ENCODE data around the gene CHST8.

The CHST8 gene

GRCh38 chr19:33624586-33624985 lies 2.8 kb downstream of the CHST8 start:
- H2BK120ac ChIP-seq (ENCODE audit: low read depth, low read length) = no peak overlapping the region
- no peaks in the 10 kb centered on the region for H3K79me1 ChIP-seq (replicated peaks; ENCODE audit: low read length, poor library complexity, severe bottlenecking)
- no peak overlapping the region for H2AFZ ChIP-seq (ENCODE audit: low read depth, low read length)
- no peak overlapping the region for H3K4me3 ChIP-seq (ENCODE audit: insufficient read depth in 1 of 2, low read depth in 1 of 2, low read length in 2 of 2)
- no peak overlapping the region for H3K4ac ChIP-seq (ENCODE audit: low read depth in 1 of 2, low read length in 2 of 2)
- no peak overlapping the region for H3K4me2 ChIP-seq (ENCODE audit: low read length, poor library complexity, severe bottlenecking)
- H3K27me3 ChIP-seq (ENCODE audit: control insufficient read depth in 1 of 2, insufficient read depth in 1 of 2, low read length in 2 of 2) = peaks cover 44 to 74% of the 10 kb centered on the region in 2 experiments
- H2BK12ac ChIP-seq (ENCODE audit: low read length in 2 of 2) = no peak overlapping the region
- H4K91ac ChIP-seq (ENCODE audit: low read length) = no peak overlapping the region
- peaks cover 0 to 3% of the 10 kb centered on the region in 2 experiments for H3K36me3 ChIP-seq (ENCODE audit: control insufficient read depth in 1 of 2, insufficient read depth in 2 of 2, low read depth in 1 of 2, low read length in 2 of 2)
- no peak overlapping the region for H2BK5ac ChIP-seq (ENCODE audit: low read depth, low read length, poor library complexity, severe bottlenecking)
- H4K8ac ChIP-seq (ENCODE audit: low read length) = no peak overlapping the region
- no peaks in the 10 kb centered on the region for H3K9me3 ChIP-seq (ENCODE audit: control insufficient read depth, low read length)
- H3K23ac ChIP-seq (ENCODE audit: low read length in 2 of 2) = no peak overlapping the region
- no peak overlapping the region for H3K18ac ChIP-seq (ENCODE audit: low read depth in 1 of 2, low read length in 2 of 2)
- H2AK5ac ChIP-seq (ENCODE audit: low read length, severe bottlenecking) = no peak overlapping the region
- H2BK15ac ChIP-seq (ENCODE audit: low read depth, poor library complexity, severe bottlenecking) = no peak overlapping the region
- 83% methylated on average over 5 of the region's 5 CpGs for WGBS
- H3K4me1 ChIP-seq (ENCODE audit: control insufficient read depth, insufficient read depth, low read depth, low read length) = peaks cover 19% of the 10 kb centered on the region
- H3K27ac ChIP-seq (ENCODE audit: low read length, poor library complexity, severe bottlenecking) = no peak overlapping the region
- H3K14ac ChIP-seq (ENCODE audit: low read length in 2 of 2) = no peak overlapping the region
- H3K9ac ChIP-seq (ENCODE audit: low read length) = no peak overlapping the region
- DNase-seq = no peak

GRCh38 chr19:33627526-33627925 lies 5.8 kb downstream of the CHST8 start:
- Histone ChIP-seq H2BK12ac (ENCODE audit: low read length in 2 of 2) (no peak overlapping the region), H2BK5ac (ENCODE audit: low read depth, low read length, poor library complexity, severe bottlenecking) (no peak overlapping the region), H3K79me1 (replicated peaks; ENCODE audit: low read length, poor library complexity, severe bottlenecking) (no peaks in the 10 kb centered on the region), H4K8ac (ENCODE audit: low read length) (no peak overlapping the region), H3K18ac (ENCODE audit: low read depth in 1 of 2, low read length in 2 of 2) (no peak overlapping the region), H2AK5ac (ENCODE audit: low read length, severe bottlenecking) (no peak overlapping the region), H3K9ac (ENCODE audit: low read length) (no peak overlapping the region), H3K4me1 (ENCODE audit: control insufficient read depth, insufficient read depth, low read depth, low read length) (peaks cover 8% of the 10 kb centered on the region), H3K14ac (ENCODE audit: low read length in 2 of 2) (no peak overlapping the region), H4K91ac (ENCODE audit: low read length) (no peak overlapping the region), H3K4ac (ENCODE audit: low read depth in 1 of 2, low read length in 2 of 2) (no peak overlapping the region), H3K27ac (ENCODE audit: low read length, poor library complexity, severe bottlenecking) (no peak overlapping the region), H3K36me3 (ENCODE audit: control insufficient read depth in 1 of 2, insufficient read depth in 2 of 2, low read depth in 1 of 2, low read length in 2 of 2) (no peaks in the 10 kb centered on the region), H3K4me3 (ENCODE audit: insufficient read depth in 1 of 2, low read depth in 1 of 2, low read length in 2 of 2) (no peak overlapping the region), H3K27me3 (ENCODE audit: control insufficient read depth in 1 of 2, insufficient read depth in 1 of 2, low read length in 2 of 2) (peaks cover 27 to 65% of the 10 kb centered on the region in 2 experiments), H3K9me3 (ENCODE audit: control insufficient read depth, low read length) (no peaks in the 10 kb centered on the region), H3K4me2 (ENCODE audit: low read length, poor library complexity, severe bottlenecking) (no peak overlapping the region), H2BK120ac (ENCODE audit: low read depth, low read length) (no peak overlapping the region), H3K23ac (ENCODE audit: low read length in 2 of 2) (no peak overlapping the region), H2BK15ac (ENCODE audit: low read depth, poor library complexity, severe bottlenecking) (no peak overlapping the region), H2AFZ (ENCODE audit: low read depth, low read length) (no peak overlapping the region)
- DNase-seq = no peak
- 81% methylated on average over 4 of the region's 5 CpGs for WGBS

DNA sequence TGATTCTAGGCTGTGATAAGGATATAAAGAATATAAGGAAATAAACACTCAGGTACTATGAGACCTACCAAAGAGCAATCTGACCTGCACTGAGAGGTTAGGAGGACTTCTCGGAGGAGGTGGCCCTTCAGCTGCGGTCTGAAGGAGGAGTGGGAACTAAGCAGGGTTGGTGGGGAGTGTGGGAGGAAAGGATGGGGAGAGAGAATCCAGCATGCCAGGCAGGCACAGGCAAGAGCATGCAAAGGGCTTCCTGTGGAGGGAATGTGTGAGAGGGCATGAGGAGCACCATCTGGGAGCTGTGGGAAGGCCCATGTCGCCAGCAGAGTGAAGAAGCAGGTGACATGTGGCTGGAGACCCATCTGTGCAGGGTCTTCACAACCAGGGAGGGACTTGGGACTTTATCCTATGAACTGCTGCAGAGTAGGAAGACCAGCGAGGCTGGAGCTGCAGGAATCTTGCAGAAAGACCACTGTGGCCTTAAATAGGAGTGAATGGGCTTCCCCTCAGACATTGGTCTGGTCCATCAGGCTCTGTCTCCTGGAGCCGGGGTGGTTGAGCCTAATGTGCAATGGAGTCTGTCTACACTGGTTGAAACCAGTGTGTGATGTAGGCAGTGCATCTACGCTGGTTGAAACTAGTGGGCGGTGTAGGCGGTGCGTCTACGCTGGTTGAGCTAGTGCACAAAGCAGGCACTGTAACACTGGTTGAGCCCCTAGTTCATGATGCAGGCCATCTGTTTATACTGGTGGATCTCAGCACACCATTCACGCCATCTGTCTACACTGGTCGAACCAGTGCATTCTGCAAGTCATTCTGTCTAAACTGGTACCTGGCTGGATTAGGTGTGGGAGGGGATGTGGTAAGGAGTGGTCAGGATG lies 6.4 kb downstream of the CHST8 start:
- H3K4me3 ChIP-seq (ENCODE audit: insufficient read depth in 1 of 2, low read depth in 1 of 2, low read length in 2 of 2) = no peak overlapping the region

DNA sequence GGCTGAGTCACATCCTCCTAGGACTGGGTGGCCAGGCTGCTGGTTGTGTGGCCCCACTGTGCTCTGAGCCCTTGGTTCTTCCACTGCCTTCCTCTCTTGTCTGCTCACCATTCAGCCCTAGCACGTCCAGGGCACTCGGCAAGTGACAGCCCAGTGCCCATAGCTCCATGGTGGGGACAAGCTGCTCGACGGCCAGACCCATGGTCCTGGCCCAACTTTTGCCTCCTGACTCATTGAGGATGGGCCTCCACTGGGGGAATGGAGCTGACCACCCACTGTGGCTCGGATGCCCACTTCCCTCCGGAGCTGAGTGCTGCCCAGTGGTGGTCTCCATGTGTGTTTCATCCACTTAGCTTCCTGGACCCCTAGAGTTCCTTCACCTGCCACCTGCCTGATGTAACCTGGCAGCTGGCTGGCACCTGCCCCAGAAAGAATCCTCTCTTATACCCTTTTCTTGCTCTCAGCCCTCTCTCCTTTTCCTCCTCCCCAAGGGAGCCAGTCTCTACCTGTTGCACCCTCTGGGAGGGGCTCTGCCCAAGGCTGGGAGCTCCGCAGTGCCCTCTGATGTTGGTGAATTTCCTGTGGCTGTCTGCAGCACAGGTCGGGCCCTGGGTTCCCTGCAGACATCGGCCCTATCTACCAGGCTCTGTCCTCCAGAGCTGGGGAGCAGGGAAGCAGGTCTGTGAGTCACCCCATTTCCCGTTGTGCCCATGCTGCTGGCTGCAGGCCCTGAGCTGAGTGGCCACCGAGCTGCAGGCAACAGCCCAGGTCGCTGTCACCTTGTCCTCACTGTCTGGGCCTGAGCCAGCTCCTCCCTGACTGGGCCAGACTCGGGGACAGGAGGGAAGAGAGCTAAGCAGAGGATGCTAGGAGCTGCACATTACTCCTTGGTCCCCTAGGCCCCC lies 7.4 kb downstream of the CHST8 start:
- no peak overlapping the region for H3K27ac ChIP-seq (ENCODE audit: low read length, poor library complexity, severe bottlenecking)
- no peaks in the 10 kb centered on the region for H3K9me3 ChIP-seq (ENCODE audit: control insufficient read depth, low read length)
- no peaks in the 10 kb centered on the region for H3K79me1 ChIP-seq (replicated peaks; ENCODE audit: low read length, poor library complexity, severe bottlenecking)
- DNase-seq = no peak
- H2BK15ac ChIP-seq (ENCODE audit: low read depth, poor library complexity, severe bottlenecking) = no peak overlapping the region
- no peak overlapping the region for H3K4me3 ChIP-seq (ENCODE audit: insufficient read depth in 1 of 2, low read depth in 1 of 2, low read length in 2 of 2)
- H3K18ac ChIP-seq (ENCODE audit: low read depth in 1 of 2, low read length in 2 of 2) = no peak overlapping the region
- no peak overlapping the region for H3K4ac ChIP-seq (ENCODE audit: low read depth in 1 of 2, low read length in 2 of 2)
- no peak overlapping the region for H3K23ac ChIP-seq (ENCODE audit: low read length in 2 of 2)
- WGBS = 64% methylated on average over 13 of the region's 13 CpGs
- H3K14ac ChIP-seq (ENCODE audit: low read length in 2 of 2) = no peak overlapping the region
- no peak overlapping the region for H4K8ac ChIP-seq (ENCODE audit: low read length)
- H2AK5ac ChIP-seq (ENCODE audit: low read length, severe bottlenecking) = no peak overlapping the region
- H4K91ac ChIP-seq (ENCODE audit: low read length) = no peak overlapping the region
- H3K36me3 ChIP-seq (ENCODE audit: control insufficient read depth in 1 of 2, insufficient read depth in 2 of 2, low read depth in 1 of 2, low read length in 2 of 2) = no peaks in the 10 kb centered on the region
- peaks cover 10 to 49% of the 10 kb centered on the region in 2 experiments for H3K27me3 ChIP-seq (ENCODE audit: control insufficient read depth in 1 of 2, insufficient read depth in 1 of 2, low read length in 2 of 2)
- H3K4me1 ChIP-seq (ENCODE audit: control insufficient read depth, insufficient read depth, low read depth, low read length) = peaks cover 1% of the 10 kb centered on the region
- H3K4me2 ChIP-seq (ENCODE audit: low read length, poor library complexity, severe bottlenecking) = no peak overlapping the region
- no peak overlapping the region for H2BK5ac ChIP-seq (ENCODE audit: low read depth, low read length, poor library complexity, severe bottlenecking)
- no peak overlapping the region for H2BK120ac ChIP-seq (ENCODE audit: low read depth, low read length)
- no peak overlapping the region for H2BK12ac ChIP-seq (ENCODE audit: low read length in 2 of 2)
- peak overlapping the region; percentile 24 for H2AFZ ChIP-seq (ENCODE audit: low read depth, low read length)
- no peak overlapping the region for H3K9ac ChIP-seq (ENCODE audit: low read length)

More for the DNA sequence above, 6.4 kb downstream of the CHST8 start:
- no peaks in the 10 kb centered on the region for H3K79me1 ChIP-seq (replicated peaks; ENCODE audit: low read length, poor library complexity, severe bottlenecking)
- H3K4me2 ChIP-seq (ENCODE audit: low read length, poor library complexity, severe bottlenecking) = no peak overlapping the region
- H3K27ac ChIP-seq (ENCODE audit: low read length, poor library complexity, severe bottlenecking) = no peak overlapping the region
- H3K4ac ChIP-seq (ENCODE audit: low read depth in 1 of 2, low read length in 2 of 2) = no peak overlapping the region
- H3K27me3 ChIP-seq (ENCODE audit: control insufficient read depth in 1 of 2, insufficient read depth in 1 of 2, low read length in 2 of 2) = peaks cover 20 to 58% of the 10 kb centered on the region in 2 experiments
- no peak overlapping the region for H2AK5ac ChIP-seq (ENCODE audit: low read length, severe bottlenecking)
- no peak overlapping the region for H2BK120ac ChIP-seq (ENCODE audit: low read depth, low read length)
- no peaks in the 10 kb centered on the region for H3K9me3 ChIP-seq (ENCODE audit: control insufficient read depth, low read length)
- H3K9ac ChIP-seq (ENCODE audit: low read length) = no peak overlapping the region
- 79% methylated on average over 12 of the region's 12 CpGs for WGBS
- no peak overlapping the region for H3K23ac ChIP-seq (ENCODE audit: low read length in 2 of 2)
- H4K8ac ChIP-seq (ENCODE audit: low read length) = no peak overlapping the region
- H3K18ac ChIP-seq (ENCODE audit: low read depth in 1 of 2, low read length in 2 of 2) = no peak overlapping the region
- H2BK15ac ChIP-seq (ENCODE audit: low read depth, poor library complexity, severe bottlenecking) = no peak overlapping the region
- peaks cover 1% of the 10 kb centered on the region for H3K4me1 ChIP-seq (ENCODE audit: control insufficient read depth, insufficient read depth, low read depth, low read length)
- no peak overlapping the region for H3K14ac ChIP-seq (ENCODE audit: low read length in 2 of 2)
- H4K91ac ChIP-seq (ENCODE audit: low read length) = no peak overlapping the region
- no peak overlapping the region for H2AFZ ChIP-seq (ENCODE audit: low read depth, low read length)
- no peak overlapping the region for H2BK12ac ChIP-seq (ENCODE audit: low read length in 2 of 2)
- DNase-seq = no peak
- H3K36me3 ChIP-seq (ENCODE audit: control insufficient read depth in 1 of 2, insufficient read depth in 2 of 2, low read depth in 1 of 2, low read length in 2 of 2) = no peaks in the 10 kb centered on the region
- H2BK5ac ChIP-seq (ENCODE audit: low read depth, low read length, poor library complexity, severe bottlenecking) = no peak overlapping the region
